K562 (cell line): ENCODE results near the gene USPL1. TPM values are rescaled to one million over a fixed set of nuclear protein-coding genes. Genes with fewer than 3 reads are reported as not detected.

Experiments used
- ATAC-seq: fragments of 200-7000 bp; cut with Tn5 transposase; 3 replicates; pipeline ENCODE4 v1.9.1; 2020; ENCODE audit warnings: moderate library complexity
- BruUV-seq: library from RNA; stranded (reverse); fragments of 400-500 nt; replicated peaks from 2 replicates; lab custom pipeline; 2021; lab: Mats Ljungman, UMichigan
- CTCF ChIA-PET: fragments of 300-600 bp; formaldehyde crosslinking; extraction: SDS; loops from one replicate; lab custom pipeline; 2021; ENCODE audit warnings: low intra/inter-chr PET ratio; lab: Yijun Ruan, JAX
- POLR2A ChIA-PET: fragments of 300-600, 350-650 bp; sonication (Branson Sonifier 250); formaldehyde crosslinking; extraction: SDS; loops from one replicate; lab custom pipeline; 2021; ENCODE audit warnings: antibody characterized with exemption, inconsistent platforms; lab: Yijun Ruan, JAX
- DNase-seq, 4 experiments: peaks; one replicate each; pipeline versions ENCODE4 v3.0.0 to v3.0.0-alpha.2; 2011 to 2018; ENCODE audit warnings: low spot score in 3 of 4, mixed read lengths in 3 of 4; ENCODE audit errors: extremely low read depth in 1 of 4
- FAIRE-seq: peaks from 2 replicates; lab custom pipeline; 2011; peaks lifted over from hg19 to GRCh38; lab: Jason Lieb, UNC
- H2AFZ ChIP-seq: 2 replicates; pipeline ENCODE4 v1.6.0; 2011; ENCODE audit warnings: low read depth, low read length, control low read depth, inconsistent platforms
- H3K27ac ChIP-seq: fragments of 200-600 bp; 3 replicates; pipeline ENCODE4 v1.8.0; 2011; ENCODE audit warnings: low read depth, mild to moderate bottlenecking, control low read depth, inconsistent platforms, low read length, moderate library complexity, mixed read lengths; ENCODE audit errors: extremely low read depth
- H3K27me3 ChIP-seq, 2 experiments: fragments of 300-600 bp in 1 of 2; 2 replicates in 1 of 2; 3 replicates in 1 of 2; pipeline versions ENCODE4 v1.6.0 to v1.8.0; 2011; ENCODE audit warnings: inconsistent platforms in 2 of 2, low read length in 2 of 2, mild to moderate bottlenecking in 1 of 2, mixed read lengths in 1 of 2, moderate library complexity in 1 of 2; ENCODE audit not compliant: control insufficient read depth in 2 of 2, insufficient read depth in 2 of 2
- H3K36me3 ChIP-seq: fragments of 300-600 bp; 3 replicates; pipeline ENCODE4 v1.8.0; 2011; ENCODE audit warnings: mild to moderate bottlenecking, low read length, inconsistent platforms; ENCODE audit not compliant: control insufficient read depth, insufficient read depth
- H3K4me1 ChIP-seq, 2 experiments: fragments of 200-600 bp in 1 of 2; replicated peaks in 1 of 2; 2 replicates in 1 of 2; 3 replicates in 1 of 2; pipeline versions ENCODE4 v1.5.1 to v1.8.0; 2011; ENCODE audit warnings: inconsistent platforms in 2 of 2, low read length in 2 of 2, mild to moderate bottlenecking in 1 of 2, mixed read lengths in 1 of 2, moderate library complexity in 1 of 2; ENCODE audit not compliant: control insufficient read depth in 2 of 2, insufficient read depth in 2 of 2
- H3K4me2 ChIP-seq: 2 replicates; pipeline ENCODE4 v1.6.1; 2011; ENCODE audit warnings: low read length, control low read depth, inconsistent platforms, mixed read lengths; ENCODE audit not compliant: insufficient read depth
- H3K4me3 ChIP-seq: fragments of 200-600 bp; sonication (generic), shearing (Covaris generic); 2 replicates; pipeline ENCODE4 v1.5.1; 2016; ENCODE audit warnings: control low read depth, inconsistent platforms
- H3K79me2 ChIP-seq: fragments of 200-600 bp; 3 replicates; pipeline ENCODE4 v1.8.0; 2011; ENCODE audit warnings: low read length, inconsistent platforms; ENCODE audit not compliant: control insufficient read depth, insufficient read depth
- H3K9ac ChIP-seq, 2 experiments: 2 replicates each; pipeline versions ENCODE4 v1.6.0 to v1.6.1; 2011; ENCODE audit warnings: low read depth in 2 of 2, low read length in 2 of 2, control low read depth in 1 of 2, inconsistent platforms in 1 of 2, mild to moderate bottlenecking in 1 of 2, mixed read lengths in 1 of 2; ENCODE audit not compliant: insufficient read depth in 1 of 2
- H3K9me1 ChIP-seq: one replicate; pipeline ENCODE4 v1.6.0; 2011; ENCODE audit warnings: inconsistent platforms, mild to moderate bottlenecking, low read length, moderate library complexity; ENCODE audit not compliant: control insufficient read depth, insufficient read depth
- H3K9me3 ChIP-seq: replicated peaks from 2 replicates; pipeline ENCODE4 v1.5.1; 2011; ENCODE audit warnings: low read depth, low read length, inconsistent platforms; ENCODE audit not compliant: control insufficient read depth, insufficient read depth
- H4K20me1 ChIP-seq: replicated peaks from 2 replicates; pipeline ENCODE4 v1.6.1; 2011; ENCODE audit warnings: low read length, inconsistent platforms, mixed read lengths; ENCODE audit not compliant: control insufficient read depth, insufficient read depth
- BHLHE40 ChIP-seq: IDR thresholded peaks from 2 replicates; pipeline ENCODE4 v1.6.1; 2011; ENCODE audit warnings: low read length, improper control_type of control experiment
- CHD2 ChIP-seq: IDR thresholded peaks from 2 replicates; pipeline ENCODE4 v1.6.1; 2011; ENCODE audit warnings: low read depth, low read length
- DEAF1 ChIP-seq: fragments of 450-650 bp; formaldehyde crosslinking; IDR thresholded peaks from 2 replicates; pipeline ENCODE4 v1.4.0; 2020; ENCODE audit warnings: mild to moderate bottlenecking, moderate library complexity
- ELF2 ChIP-seq: fragments of 250-450 bp; sonication (Bioruptor Pico); IDR thresholded peaks from 2 replicates; pipeline ENCODE4 v1.5.0; 2021; ENCODE audit warnings: mild to moderate bottlenecking
- ERF ChIP-seq: fragments of 450-650 bp; formaldehyde crosslinking; IDR thresholded peaks from 2 replicates; pipeline ENCODE4 v1.4.0; 2020; ENCODE audit warnings: mild to moderate bottlenecking, mixed read lengths
- GTF3C2 ChIP-seq: IDR thresholded peaks from 3 replicates; pipeline ENCODE4 v1.6.1; 2011; ENCODE audit warnings: borderline replicate concordance, mild to moderate bottlenecking, moderate library complexity; ENCODE audit not compliant: insufficient read length; ENCODE audit errors: extremely low read depth
- HDAC6 ChIP-seq: IDR thresholded peaks from 2 replicates; pipeline ENCODE4 v1.6.1; 2012; ENCODE audit warnings: low read depth, mild to moderate bottlenecking, control low read depth, inconsistent platforms, low read length, moderate library complexity
- HNRNPK ChIP-seq: fragments of 200-400 bp; formaldehyde crosslinking; IDR thresholded peaks from one replicate; pipeline ENCODE4 v1.6.1; 2018; ENCODE audit warnings: mild to moderate bottlenecking, low read depth, low read length; ENCODE audit not compliant: poor library complexity, severe bottlenecking
- MAFF ChIP-seq: IDR thresholded peaks from 2 replicates; pipeline ENCODE4 v1.6.1; 2012; ENCODE audit warnings: low read length, improper control_type of control experiment
- NCOA6 ChIP-seq: fragments of 450-650 bp; IDR thresholded peaks from 2 replicates; pipeline ENCODE4 v1.6.1; 2017; ENCODE audit warnings: mild to moderate bottlenecking
- NRF1 ChIP-seq, 2 experiments: fragments of 450-650 bp; IDR thresholded peaks in 1 of 2; conservative IDR thresholded peaks in 1 of 2; 2 replicates each; pipeline ENCODE4 v1.6.1; 2014; ENCODE audit warnings: mild to moderate bottlenecking in 2 of 2
- PML ChIP-seq: IDR thresholded peaks from 2 replicates; pipeline ENCODE4 v1.6.1; 2012; ENCODE audit warnings: low read length, inconsistent platforms
- RAD21 ChIP-seq, 2 experiments: fragments of 250-450 bp in 1 of 2; fragments of 450-650 bp in 1 of 2; sonication (Bioruptor Pico) in 1 of 2; formaldehyde crosslinking in 1 of 2; IDR thresholded peaks in 1 of 2; conservative IDR thresholded peaks in 1 of 2; 2 replicates each; pipeline versions ENCODE4 v1.4.0 to v1.8.0; 2020 to 2022; ENCODE audit warnings: mild to moderate bottlenecking in 2 of 2, moderate library complexity in 1 of 2
- SPI1 ChIP-seq: IDR thresholded peaks from 2 replicates; pipeline ENCODE4 v1.6.1; 2011; ENCODE audit warnings: low read depth, low read length, control low read depth, borderline replicate concordance
- STAT5A ChIP-seq: IDR thresholded peaks from 2 replicates; pipeline ENCODE4 v1.6.1; 2012; ENCODE audit warnings: low read length, inconsistent platforms, borderline replicate concordance
- TRIM24 ChIP-seq, 2 experiments: fragments of 450-650 bp; IDR thresholded peaks; 2 replicates each; pipeline ENCODE4 v1.6.1; 2016
- ZFP36 ChIP-seq: fragments of 150-350 bp; IDR thresholded peaks from 2 replicates; pipeline ENCODE4 v1.6.1; 2018; ENCODE audit warnings: low read length, low read depth; ENCODE audit not compliant: partially characterized antibody
- WGBS: fragments of 100-300 bp; shearing (Covaris generic); methylation state at CpG from one replicate; pipeline ENCODE4 v1.1.6; 2016; ENCODE audit warnings: low coverage, mixed read lengths; ENCODE audit not compliant: insufficient coverage; ENCODE audit errors: missing lambda C conversion rate; 5-methylcytosine and 5-hydroxymethylcytosine counted together
- in situ Hi-C: fragments of 300-500 bp; cut with MboI; formaldehyde crosslinking; loops from 4 replicates; pipeline ENCODE4 v1.15.0; 2018; ENCODE audit warnings: inconsistent platforms, mixed read lengths
- intact Hi-C: fragments of 100-400 bp; cut with micrococcal nuclease; formaldehyde crosslinking; loops from 2 replicates; pipeline ENCODE4 v1.14.2; 2022
- polyA plus RNA-seq, 8 experiments: library from polyadenylated mRNA; depleted of rRNA in 4 of 8; stranded (reverse) in 5 of 8; unstranded in 3 of 8; fragments of >200 nt; fragmentation: Nextera tagmentation in 2 of 8; fragmentation: Illumina TruSeq in 1 of 8; extraction: Ambion mirVana in 2 of 8; extraction: Trizol in 1 of 8; gene quantifications; 2 replicates each; pipeline versions ENCODE4 v1.2.1 to v1.2.3, GENCODE V29; 2011 to 2014; ENCODE audit warnings: inconsistent platforms in 1 of 8, missing spikeins in 1 of 8
- total RNA-seq, 7 experiments: library from RNA; depleted of rRNA in 6 of 7; stranded (reverse); fragments of >200 nt in 6 of 7; fragmentation: Illumina TruSeq in 2 of 7; extraction: Trizol in 2 of 7; gene quantifications; 2 replicates each; pipeline versions ENCODE4 v1.2.1 to v1.2.3, GENCODE V29; 2011 to 2021; ENCODE audit warnings: low replicate concordance in 1 of 7

USPL1 gene
- total and polyA plus RNA-seq, 9 of the 15 experiments (the other 6 are each of a cell fraction or from before 2014, with no cell fraction given) = 5.5 to 18.0 (median 12.0) TPM

DNA sequence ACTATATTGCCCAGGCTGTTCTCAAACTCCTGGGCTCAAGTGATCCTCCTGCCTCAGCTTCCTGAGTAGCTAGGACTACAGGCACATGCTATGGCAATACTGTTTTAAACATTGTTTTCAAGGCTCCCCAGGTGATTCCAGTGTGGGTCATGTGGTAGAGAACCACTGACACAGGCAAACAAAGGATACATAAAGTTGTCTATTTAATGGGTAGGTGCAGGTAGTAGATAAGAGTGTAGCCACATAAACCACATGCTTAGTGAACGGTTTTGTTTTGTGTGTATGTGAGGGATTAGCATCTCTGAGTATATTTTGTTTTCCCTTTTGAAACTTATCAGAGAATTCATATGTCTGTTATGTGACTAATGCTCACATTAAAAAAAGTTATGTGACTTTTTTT is 36.7 kb downstream of the USPL1 start (continued):
- peak; percentile 48; the same call in 1 of the 2 replicates for TF ChIP-seq PML
- no peak for TF ChIP-seq DEAF1 (CRISPR knock-in tag)
- TF ChIP-seq NRF1 (conservative IDR thresholded peaks at IDR 0.05 in 1 of 2, IDR thresholded peaks at IDR 0.05 in 1 of 2) = no peak
- TF ChIP-seq CHD2 = no peak
- TF ChIP-seq STAT5A = peak; percentile 30; the same call in 1 of the 2 replicates

DNA sequence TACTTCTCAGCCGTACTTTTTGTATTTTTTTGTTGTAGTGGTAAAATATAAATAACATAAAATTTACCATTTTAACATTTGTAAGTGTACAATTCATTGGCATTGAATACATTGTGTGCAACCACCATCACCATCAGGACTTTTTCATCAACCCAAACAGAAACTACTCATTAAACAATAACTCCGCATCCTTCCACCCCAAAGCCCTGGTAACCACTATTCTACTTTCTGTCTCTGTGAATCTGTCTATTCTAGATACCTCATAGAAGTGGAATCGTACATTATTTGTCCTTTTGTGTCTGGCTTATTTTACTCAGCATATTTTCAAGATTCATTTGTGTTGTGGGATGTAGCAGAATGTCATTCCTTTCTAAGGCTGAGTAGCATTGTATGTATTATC is 38.5 kb downstream of the USPL1 start:
- ATAC-seq (no peak), DNase-seq (no peak), FAIRE-seq (no peak)
- in situ Hi-C loops = no loop called here
- Histone ChIP-seq H3K4me3 (no peak overlapping the region), H3K4me2 (no peak overlapping the region), H3K36me3 (peaks cover 73% of the 10 kb centered on the region), H4K20me1 (no peaks in the 10 kb centered on the region), H3K4me1 (peaks cover 0 to 7% of the 10 kb centered on the region in 2 experiments; a peak in 2 of 5 replicates), H3K27me3 (no peaks in the 10 kb centered on the region), H3K9me1 (no peaks in the 10 kb centered on the region), H3K9ac (no peak overlapping the region), H3K79me2 (no peaks in the 10 kb centered on the region), H3K9me3 (no peaks in the 10 kb centered on the region), H2AFZ (no peak overlapping the region), H3K27ac (no peak overlapping the region)
- WGBS = 98% methylated on average over 3 of the region's 3 CpGs
- ChIA-PET POLR2A (no interaction called here), CTCF (no interaction called here)
- TF ChIP-seq RAD21 (CRISPR knock-in tag; conservative IDR thresholded peaks at IDR 0.05 in 1 of 2, IDR thresholded peaks at IDR 0.05 in 1 of 2) = no peak
- TF ChIP-seq HNRNPK = no peak
- TF ChIP-seq MAFF = no peak
- no peak for TF ChIP-seq GTF3C2
- no peak for TF ChIP-seq BHLHE40
- no peak for TF ChIP-seq ZFP36
- no peak for TF ChIP-seq SPI1
- no peak for TF ChIP-seq ERF (CRISPR knock-in tag)
- TF ChIP-seq NCOA6 = no peak
- TF ChIP-seq HDAC6 = no peak
- no peak for TF ChIP-seq TRIM24 (IDR thresholded peaks at IDR 0.05)
- no peak for TF ChIP-seq ELF2
- BruUV-seq = no TSS peak
- intact Hi-C loops = no loop called here
